ENCODE data around the gene NPR1.
A peak's percentile ranks its signal among the peaks of the same experiment; 100 is the strongest.
"Not testable (repeated sequence)": the region's sequence is repeated elsewhere in the genome, so short reads cannot be mapped to it uniquely, and the experiment has no call there.

Gene NPR1

GRCh38 chr1:153649137-153649862 is 29.2 kb upstream of the NPR1 start:
- DNase-seq (ENCODE audit: low read depth in 2 of 2): no peak

DNA sequence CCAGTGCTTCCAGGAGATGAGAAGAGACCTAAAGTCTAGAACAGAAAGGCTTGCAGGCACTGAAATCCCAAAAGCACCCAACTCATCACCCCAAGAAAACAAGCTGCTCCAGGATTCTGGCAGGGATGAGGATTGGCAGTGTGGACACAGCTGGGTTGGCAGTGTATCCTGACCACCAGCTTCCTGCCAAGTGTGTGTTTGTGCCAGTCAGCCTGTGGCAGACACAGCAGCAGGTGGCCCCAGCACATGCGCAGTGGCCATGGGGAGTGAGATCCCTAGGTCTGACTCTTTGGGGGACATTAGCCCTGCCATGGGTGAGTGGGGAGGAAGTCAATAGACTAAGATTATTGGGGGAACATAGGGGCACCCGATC is 28.6 kb upstream of the NPR1 start:
- no peak for DNase-seq (ENCODE audit: low read depth in 2 of 2)

- no peak for DNase-seq (ENCODE audit: low read depth in 2 of 2)
Measured at GRCh38 chr1:153651771-153652170, 26.7 kb upstream of the NPR1 start.

- no peak for DNase-seq (ENCODE audit: low read depth in 2 of 2)
Measured at GRCh38 chr1:153652805-153653500, 25.5 kb upstream of the NPR1 start.

DNA sequence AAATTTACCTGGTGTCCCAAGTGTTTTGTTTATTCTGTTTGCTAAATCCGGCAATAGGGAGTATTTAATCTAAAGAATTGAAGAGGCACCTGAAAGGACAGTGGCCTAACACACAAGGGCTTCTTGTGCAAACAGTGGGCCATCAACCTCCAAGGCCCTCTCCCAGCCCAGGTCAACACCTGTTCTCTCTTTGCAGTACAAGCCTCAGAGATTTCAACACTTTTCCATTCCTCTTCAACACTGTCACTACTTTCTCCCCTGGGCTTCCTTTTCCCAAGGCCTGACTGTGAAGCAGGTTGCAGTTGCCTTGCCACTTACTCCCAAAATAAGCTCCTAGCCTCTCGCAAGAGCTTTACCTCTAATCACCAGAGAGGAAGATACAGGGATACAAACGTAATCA is 23.2 kb upstream of the NPR1 start:
- DNase-seq (ENCODE audit: low read depth in 2 of 2): no peak

DNA sequence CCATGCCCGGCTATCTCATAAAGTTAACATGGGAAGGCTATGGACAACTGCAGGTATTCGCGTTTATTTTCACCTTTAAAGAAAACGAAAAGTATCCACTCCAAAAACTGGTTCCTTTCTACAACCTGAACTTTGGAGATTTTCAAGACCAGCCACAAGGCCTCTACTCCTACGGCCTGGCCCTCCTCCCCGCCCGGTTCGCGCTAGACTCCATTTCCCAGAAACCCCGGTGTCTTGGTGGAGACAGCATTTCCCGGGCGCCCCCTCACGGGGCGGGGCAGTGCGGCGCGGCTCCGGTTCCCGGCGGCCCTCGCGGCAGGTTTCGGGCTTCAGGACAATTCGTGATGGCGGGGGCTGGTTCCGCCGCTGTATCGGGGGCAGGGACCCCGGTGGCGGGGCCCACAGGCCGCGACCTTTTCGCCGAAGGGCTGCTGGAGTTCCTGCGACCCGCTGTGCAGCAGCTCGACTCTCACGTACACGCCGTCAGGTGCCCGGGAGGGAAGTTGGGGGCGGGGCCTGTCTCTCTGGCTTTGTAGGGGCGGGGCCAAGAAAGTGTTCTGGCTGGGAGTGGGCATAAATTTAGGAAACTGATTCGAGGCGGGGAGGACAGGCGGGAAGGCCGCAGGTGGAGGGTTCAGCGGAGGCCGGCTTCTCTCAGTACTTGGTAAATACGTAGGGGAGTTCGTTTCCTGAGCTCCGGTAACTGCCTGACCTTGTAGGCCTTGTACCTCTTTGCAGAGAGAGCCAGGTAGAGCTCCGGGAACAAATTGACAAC is 19.9 kb upstream of the NPR1 start, which contains the start of gene SNAPIN:
Gene SNAPIN (plus strand): TSS at position 304 of the 775 bp plus-strand sequence. CDS start 41 bp downstream, at position 345.
- peak; percentile 88 to 89 for DNase-seq (ENCODE audit: low read depth in 2 of 2)

DNA sequence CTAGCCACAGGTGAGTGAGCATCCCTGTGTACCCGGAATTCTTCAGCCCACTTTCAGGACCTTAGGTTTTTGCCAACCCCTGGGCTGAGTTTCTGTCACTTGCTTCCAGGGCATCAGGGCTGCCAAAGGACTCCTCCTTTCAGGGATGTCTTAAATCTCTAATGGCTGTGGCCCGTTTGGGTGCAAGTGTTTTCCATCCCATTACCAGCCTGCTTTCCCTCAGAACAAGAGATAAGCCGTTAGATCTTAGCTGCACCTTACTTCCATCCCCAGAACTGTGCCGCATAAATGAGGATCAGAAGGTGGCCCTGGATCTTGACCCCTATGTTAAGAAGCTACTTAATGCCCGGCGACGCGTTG is 19.3 kb upstream of the NPR1 start:
- no peak for DNase-seq (ENCODE audit: low read depth in 2 of 2)

- DNase-seq (ENCODE audit: low read depth in 2 of 2): no peak
Measured at GRCh38 chr1:153659656-153660055, 18.8 kb upstream of the NPR1 start.

GRCh38 chr1:153661111-153661708 is 17.3 kb upstream of the NPR1 start:
- DNase-seq (ENCODE audit: low read depth in 2 of 2): no peak

DNA sequence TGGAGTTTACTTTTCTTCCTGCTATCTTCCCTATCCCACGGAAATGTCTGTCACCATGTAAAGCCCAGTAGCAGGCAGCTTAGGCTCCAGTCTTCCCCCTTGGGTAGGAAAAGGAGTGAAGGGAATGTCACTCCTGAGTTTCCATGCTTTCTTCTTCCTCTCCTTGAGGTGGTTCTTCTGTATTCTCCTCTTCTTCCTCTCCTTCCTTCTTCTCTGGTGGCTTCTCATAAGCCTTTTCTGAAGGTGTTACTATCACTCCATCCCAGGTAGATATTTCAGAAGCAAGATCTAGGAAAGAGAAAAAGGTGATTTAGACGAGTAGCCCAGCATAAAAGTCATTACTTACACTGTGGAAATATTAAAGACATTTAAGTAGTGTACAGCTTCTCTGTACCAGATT is 16.2 kb upstream of the NPR1 start:
- DNase-seq (ENCODE audit: low read depth in 2 of 2): no peak

- no peak for DNase-seq (ENCODE audit: low read depth in 2 of 2)
Measured at GRCh38 chr1:153663211-153663610, 15.3 kb upstream of the NPR1 start.

DNA sequence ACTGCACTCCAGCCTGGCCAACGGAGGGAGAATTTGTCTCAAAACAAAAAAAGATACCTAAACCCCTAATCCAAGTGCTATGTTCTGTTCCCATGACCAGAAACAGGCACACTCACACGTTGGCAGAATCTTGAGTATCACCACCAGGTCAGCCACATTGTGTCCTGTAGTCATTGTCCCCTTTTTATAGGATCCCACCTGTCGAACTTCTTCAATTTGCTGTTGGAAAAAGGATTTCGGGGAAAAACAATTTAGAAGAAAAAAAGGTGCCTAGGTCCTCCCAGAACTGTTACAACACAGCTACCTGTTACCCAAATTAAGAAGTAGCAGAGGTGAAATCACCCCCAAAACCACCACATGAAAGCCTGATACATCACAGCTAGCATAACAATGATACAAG is 11.0 kb upstream of the NPR1 start:
- no peak for DNase-seq (ENCODE audit: low read depth in 2 of 2)

- not testable (repeated sequence) for DNase-seq (ENCODE audit: low read depth in 2 of 2)
Measured at GRCh38 chr1:153668672-153669071, 9.8 kb upstream of the NPR1 start.

DNA sequence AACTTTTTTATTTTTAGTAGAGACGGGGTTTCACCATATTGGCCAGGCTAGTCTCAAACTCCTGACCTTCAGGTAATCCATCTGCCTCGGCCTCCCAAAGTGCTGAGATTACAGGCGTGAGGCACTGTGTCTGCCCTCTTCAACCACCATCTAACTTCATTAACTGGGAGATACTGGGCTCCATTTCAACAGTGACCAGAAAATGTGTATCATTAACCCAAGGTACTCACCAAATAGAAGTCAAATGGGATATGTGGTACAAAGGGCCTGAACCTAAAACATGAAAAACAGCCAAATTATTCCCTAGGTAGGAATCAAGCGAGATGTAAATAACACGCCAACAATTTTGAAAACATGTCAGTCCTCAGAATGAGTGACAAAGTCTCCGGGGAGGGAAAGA is 8.9 kb upstream of the NPR1 start:
- no peak for DNase-seq (ENCODE audit: low read depth in 2 of 2)

GRCh38 chr1:153670257-153670858 is 8.1 kb upstream of the NPR1 start:
- DNase-seq (ENCODE audit: low read depth in 2 of 2): no peak

GRCh38 chr1:153670859-153671627 is 7.4 kb upstream of the NPR1 start, which contains the start of gene ILF2:
TSS of gene ILF2 (minus strand) at chr1:153670993. CDS start at chr1:153670922, 71 bp downstream.
- peak; percentile 93 to 94 for DNase-seq (ENCODE audit: low read depth in 2 of 2)

GRCh38 chr1:153671628-153672353 is 6.7 kb upstream of the NPR1 start:
- peak; percentile 34 to 48 for DNase-seq (ENCODE audit: low read depth in 2 of 2)

DNA sequence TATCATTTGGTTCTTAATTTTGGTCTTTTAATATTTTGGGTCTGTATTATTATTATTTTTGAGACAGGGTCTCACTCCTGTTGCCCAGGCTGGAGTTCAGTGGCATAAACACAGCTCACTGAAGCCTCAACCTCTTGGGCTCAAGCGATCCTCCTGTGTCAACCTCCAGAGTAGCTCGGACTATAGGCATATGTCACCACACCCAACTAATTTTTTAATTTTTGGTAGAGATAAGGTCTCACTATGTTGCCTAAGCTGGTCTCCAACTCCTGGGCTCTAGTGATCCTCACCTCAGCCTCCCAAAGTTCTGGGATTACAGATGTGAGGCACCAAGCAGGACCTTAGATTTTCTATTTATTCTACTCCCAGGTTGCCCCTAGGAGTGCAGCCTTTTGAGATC is 5.0 kb upstream of the NPR1 start:
- DNase-seq (ENCODE audit: low read depth in 2 of 2): no peak

GRCh38 chr1:153677718-153678518 is 570 bp upstream of the NPR1 start:
- no peak for DNase-seq (ENCODE audit: low read depth in 2 of 2)

All from stimulated activated CD8-positive, alpha-beta memory T cell treated with anti-CD3 and anti-CD28 coated beads, Interleukin-15, amount 100 ng/mL, for 48 hours (primary cell).